SK-N-MC (cell line): ENCODE results near the gene SLC38A1.

Experiments used
- DNase-seq: peaks from one replicate; pipeline ENCODE4 v3.0.0-alpha.2; 2011; ENCODE audit warnings: low read depth, low spot score
- H3K27ac ChIP-seq: fragments of 200-600 bp; sonication (generic); 2 replicates; pipeline ENCODE4 v1.5.1; 2016; ENCODE audit warnings: mixed run types
- H3K36me3 ChIP-seq: fragments of 200-600 bp; sonication (generic); 2 replicates; pipeline ENCODE4 v1.6.1; 2017; ENCODE audit warnings: antibody characterized with exemption, low read length, mixed read lengths; ENCODE audit not compliant: insufficient read depth
- H3K4me3 ChIP-seq: fragments of 200-600 bp; sonication (generic); 2 replicates; pipeline ENCODE4 v1.5.1; 2016
- H3K9ac ChIP-seq: fragments of 200-600 bp; sonication (generic); 2 replicates; pipeline ENCODE4 v1.8.0; 2017; ENCODE audit warnings: mixed run types, mixed read lengths; ENCODE audit not compliant: insufficient read length
- H3K9me3 ChIP-seq: fragments of 200-600 bp; sonication (generic); 2 replicates; pipeline ENCODE4 v1.6.1; 2017; ENCODE audit warnings: low read depth, mild to moderate bottlenecking, antibody characterized with exemption, low read length, moderate library complexity, mixed read lengths
- EZH2 ChIP-seq: fragments of 200-600 bp; sonication (generic); IDR thresholded peaks from one replicate; pipeline ENCODE4 v1.6.1; 2017; ENCODE audit warnings: antibody characterized with exemption
- FOXP2 ChIP-seq: optimal IDR thresholded peaks from 2 replicates; pipeline ENCODE3; 2011; ENCODE audit warnings: mild to moderate bottlenecking, moderate library complexity; ENCODE audit not compliant: insufficient read depth; ENCODE audit errors: extremely low read length, control extremely low read depth
- POLR2AphosphoS5 ChIP-seq: IDR thresholded peaks from 2 replicates; pipeline ENCODE4 v1.6.1; 2012; ENCODE audit warnings: mild to moderate bottlenecking, low read depth, low read length, borderline replicate concordance

Gene SLC38A1

GRCh38 chr12:46219132-46219876 lies 49.5 kb downstream of the SLC38A1 start:
- no peak for TF ChIP-seq POLR2AphosphoS5
- no peak for TF ChIP-seq EZH2
- no peak for TF ChIP-seq FOXP2
- H3K9me3 ChIP-seq = no peaks in the 10 kb centered on the region
- H3K4me3 ChIP-seq = no peak overlapping the region
- no peak for DNase-seq
- H3K9ac ChIP-seq = no peak overlapping the region
- H3K27ac ChIP-seq = no peak overlapping the region
- H3K36me3 ChIP-seq = peaks cover 56% of the 10 kb centered on the region

GRCh38 chr12:46218322-46219095 lies 50.3 kb downstream of the SLC38A1 start:
- TF ChIP-seq POLR2AphosphoS5 (no peak), FOXP2 (no peak), EZH2 (no peak)
- DNase-seq = no peak

DNA sequence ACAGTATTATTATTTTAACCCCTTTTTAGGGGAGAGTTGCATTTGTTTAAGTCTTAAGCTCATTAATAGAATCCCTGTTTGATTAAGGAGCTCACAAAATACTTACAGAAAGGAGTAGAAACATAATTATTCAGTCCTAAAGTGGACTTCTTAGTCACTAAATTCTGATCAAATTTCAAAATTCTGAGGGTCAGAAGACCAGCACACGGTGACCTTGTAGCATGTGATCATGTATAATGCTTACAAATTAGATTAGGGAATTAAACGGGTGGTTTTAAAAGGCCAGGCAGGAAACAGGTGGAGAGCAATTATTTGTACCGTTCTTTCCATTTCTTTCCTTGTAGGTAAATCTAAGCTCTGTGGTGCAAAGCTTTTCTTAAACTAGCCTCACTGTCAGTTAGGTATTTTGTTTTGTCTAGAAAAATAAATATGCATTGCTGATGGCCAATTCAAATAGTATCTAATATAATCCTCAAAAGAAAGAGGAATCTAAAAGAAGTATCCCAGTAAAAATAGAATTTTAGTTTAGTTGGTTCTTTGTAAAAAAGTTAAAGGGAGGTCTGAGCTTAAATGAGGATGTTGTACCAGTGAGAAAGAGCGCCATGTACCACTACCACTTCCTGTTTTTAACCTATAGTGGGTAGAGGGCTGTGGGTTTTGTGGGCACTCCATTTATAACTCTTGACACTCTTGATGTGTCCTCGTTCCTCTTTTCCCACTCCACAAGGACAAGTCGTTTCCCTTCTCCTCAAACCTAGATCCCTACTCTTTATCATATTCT lies 51.1 kb downstream of the SLC38A1 start:
- no peak for DNase-seq
- Histone ChIP-seq H3K27ac (no peak overlapping the region), H3K9me3 (no peaks in the 10 kb centered on the region), H3K9ac (no peak overlapping the region), H3K4me3 (no peak overlapping the region), H3K36me3 (peaks cover 56% of the 10 kb centered on the region)
- TF ChIP-seq POLR2AphosphoS5 (no peak), EZH2 (no peak), FOXP2 (no peak)

More at GRCh38 chr12:46218322-46219095, 50.3 kb downstream of the SLC38A1 start:
- Histone ChIP-seq H3K4me3 (no peak overlapping the region), H3K36me3 (peaks cover 54% of the 10 kb centered on the region), H3K27ac (no peak overlapping the region), H3K9me3 (no peaks in the 10 kb centered on the region), H3K9ac (no peak overlapping the region)

DNA sequence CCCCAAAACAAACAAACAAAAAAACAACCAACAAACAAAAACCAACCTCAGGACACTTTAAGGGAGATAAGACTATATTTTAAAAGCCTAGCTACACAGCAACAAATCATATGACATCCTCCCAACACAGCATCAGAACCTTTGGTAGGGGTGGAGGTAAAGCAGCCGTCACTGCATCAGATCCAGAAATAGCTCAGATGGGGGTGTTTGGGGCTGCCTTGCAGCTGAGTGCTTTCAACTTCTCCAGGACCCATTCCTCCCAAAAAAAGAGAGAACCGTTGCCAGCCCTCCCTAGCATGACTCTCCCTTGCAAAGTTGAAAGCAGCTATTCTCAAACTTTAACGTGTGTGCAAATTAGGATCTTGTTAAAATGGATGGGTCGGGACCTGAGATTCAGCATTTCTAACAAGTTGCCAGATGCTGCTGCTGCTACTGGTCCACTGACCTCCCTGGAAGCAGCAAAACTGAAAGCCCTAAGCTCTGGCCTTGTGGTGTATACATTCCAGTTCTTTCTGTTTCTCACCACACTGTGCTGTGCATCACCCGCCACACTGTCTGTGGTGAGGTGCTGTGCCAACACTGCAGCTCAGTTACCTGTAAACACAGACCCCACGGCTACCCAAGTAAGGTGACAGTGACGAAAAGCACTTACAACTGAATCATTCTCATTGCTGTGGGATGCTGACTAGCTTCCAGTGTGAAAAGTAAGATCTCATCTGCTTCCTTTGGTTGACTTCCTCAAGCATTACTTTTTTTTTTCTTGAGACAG lies 54.0 kb downstream of the SLC38A1 start:
- H3K4me3 ChIP-seq = no peak overlapping the region
- H3K36me3 ChIP-seq = peaks cover 48% of the 10 kb centered on the region
- H3K9ac ChIP-seq = no peak overlapping the region
- DNase-seq = no peak
- no peaks in the 10 kb centered on the region for H3K9me3 ChIP-seq
- no peak overlapping the region for H3K27ac ChIP-seq
- TF ChIP-seq POLR2AphosphoS5 = no peak
- no peak for TF ChIP-seq EZH2
- TF ChIP-seq FOXP2 = no peak

GRCh38 chr12:46212108-46212982 lies 56.5 kb downstream of the SLC38A1 start:
- Histone ChIP-seq H3K9ac (no peak overlapping the region), H3K9me3 (no peaks in the 10 kb centered on the region), H3K36me3 (peaks cover 50% of the 10 kb centered on the region), H3K4me3 (0 out of 2 replicates have a peak overlapping the region, but pooled peaks have one; percentile 18), H3K27ac (peak overlapping the region; percentile 60)
- peak; percentile 18; the same call in 1 of the 2 replicates for TF ChIP-seq POLR2AphosphoS5
- TF ChIP-seq EZH2 = no peak
- DNase-seq = peak; percentile 44

- Histone ChIP-seq H3K27ac (no peak overlapping the region), H3K9ac (no peak overlapping the region), H3K36me3 (peaks cover 59% of the 10 kb centered on the region), H3K4me3 (no peak overlapping the region), H3K9me3 (no peaks in the 10 kb centered on the region)
- no peak for DNase-seq
- TF ChIP-seq FOXP2 (no peak), POLR2AphosphoS5 (no peak), EZH2 (no peak)
These were observed 57.9 kb downstream of the SLC38A1 start for GRCh38 chr12:46210873-46211439.
